HG03139 (cell line): ENCODE results near the gene ANKEF1.
"Not testable (repeated sequence)": the region's sequence is repeated elsewhere in the genome, so short reads cannot be mapped to it uniquely, and the experiment has no call there.

ENCODE experiments used
- ATAC-seq: cut with Tn5 transposase; IDR thresholded peaks from one replicate; pipeline ENCODE4 v1.9.1; 2021; ENCODE audit not compliant: unreplicated experiment

ANKEF1 gene

GRCh38 chr20:10031451-10032215, 3.2 kb upstream of the ANKEF1 start:
- ATAC-seq: not testable (repeated sequence)

- ATAC-seq: not testable (repeated sequence)
Measured at GRCh38 chr20:10032269-10032668, 2.5 kb upstream of the ANKEF1 start.

GRCh38 chr20:10033905-10034650, 709 bp upstream of the ANKEF1 start:
- no peak for ATAC-seq

- ATAC-seq: not testable (repeated sequence)
Measured at GRCh38 chr20:10036321-10036720, 1.5 kb downstream of the ANKEF1 start.

GRCh38 chr20:10040070-10040975, 5.5 kb downstream of the ANKEF1 start:
- ATAC-seq: no peak

- no peak for ATAC-seq
Measured at GRCh38 chr20:10042086-10042485, 7.3 kb downstream of the ANKEF1 start.

- ATAC-seq: no peak
Measured at GRCh38 chr20:10047427-10047826, 12.6 kb downstream of the ANKEF1 start.

GRCh38 chr20:10051185-10051584, 16.4 kb downstream of the ANKEF1 start:
- no peak for ATAC-seq

GRCh38 chr20:10059006-10059405, 24.2 kb downstream of the ANKEF1 start:
- ATAC-seq: no peak

- ATAC-seq: peak; percentile 93
Measured at GRCh38 chr20:10060226-10060625, 25.4 kb downstream of the ANKEF1 start.

GRCh38 chr20:10061641-10062040, 26.9 kb downstream of the ANKEF1 start:
- no peak for ATAC-seq

- ATAC-seq: no peak
Measured at GRCh38 chr20:10063482-10063881, 28.7 kb downstream of the ANKEF1 start.

- no peak for ATAC-seq
Measured at GRCh38 chr20:10064611-10065010, 29.8 kb downstream of the ANKEF1 start.

- no peak for ATAC-seq
Measured at GRCh38 chr20:10065154-10065833, 30.5 kb downstream of the ANKEF1 start.

GRCh38 chr20:10067321-10067720, 32.5 kb downstream of the ANKEF1 start:
- no peak for ATAC-seq

- no peak for ATAC-seq
Measured at GRCh38 chr20:10074513-10074912, 39.7 kb downstream of the ANKEF1 start.

- ATAC-seq: no peak
Measured at GRCh38 chr20:10075606-10076005, 40.8 kb downstream of the ANKEF1 start.

GRCh38 chr20:10076126-10077080, 41.6 kb downstream of the ANKEF1 start:
- no peak for ATAC-seq

GRCh38 chr20:10077081-10077471, 42.3 kb downstream of the ANKEF1 start:
- ATAC-seq: no peak

- no peak for ATAC-seq
Measured at GRCh38 chr20:10077886-10078285, 43.1 kb downstream of the ANKEF1 start.
